ENCODE results near the gene GNPDA1. TPM values are rescaled to one million over a fixed set of nuclear protein-coding genes. Genes with fewer than 3 reads are reported as not detected.

The GNPDA1 gene
- total RNA-seq, 2 experiments from 2014 or later: 34.4 to 36.1 TPM

GRCh38 chr5:141958546-141959172 is 54.2 kb downstream of the GNPDA1 start:
- no peaks in the 10 kb centered on the region for H3K9me3 Mint-ChIP-seq
- peak overlapping the region; percentile 86 for H3K27ac Mint-ChIP-seq
- no peak for DNase-seq
- no peaks in the 10 kb centered on the region for H3K36me3 Mint-ChIP-seq (ENCODE audit: low read depth)
- peaks cover 60% of the 10 kb centered on the region for H3K4me1 Mint-ChIP-seq
- CTCF ChIA-PET: interaction anchor here (0.9 to 7.5 kb wide), 12 partner anchors 12 to 409 kb away, joined by 3 to 107 read pairs (median 19); partner anchors contain the start of gene RNF14
- POLR2A ChIA-PET: interaction anchor here (0.6 kb wide), 1 partner anchor 9 kb away, joined by 3 read pairs; no protein-coding TSS in a partner anchor
- H3K27me3 Mint-ChIP-seq: no peaks in the 10 kb centered on the region
- H3K4me3 Mint-ChIP-seq: peak overlapping the region; percentile 65

GRCh38 chr5:141958113-141958512 is 54.7 kb downstream of the GNPDA1 start, which contains the start of gene PCDH12:
Gene PCDH12 (minus strand): TSS chr5:141958202. CDS start chr5:141957851, 351 bp downstream.
- ChIA-PET POLR2A (interaction anchor here (0.6 to 1.0 kb wide), 2 partner anchors 10 to 11 kb away, joined by 3 to 4 read pairs; no protein-coding TSS in a partner anchor), CTCF (interaction anchor here (0.9 to 7.5 kb wide), 7 partner anchors 12 to 409 kb away, joined by 3 to 107 read pairs (median 11); partner anchors contain the start of gene RNF14)
- Mint-ChIP-seq H3K36me3 (ENCODE audit: low read depth) (no peaks in the 10 kb centered on the region), H3K27me3 (no peaks in the 10 kb centered on the region), H3K9me3 (no peaks in the 10 kb centered on the region), H3K4me3 (peak within 1 kb of the TSS; percentile 65), H3K4me1 (peaks cover 60% of the 10 kb centered on the region), H3K27ac (peak within 1 kb of the TSS; percentile 86)
- DNase-seq: peak; percentile 35

- H3K36me3 Mint-ChIP-seq (ENCODE audit: low read depth): no peaks in the 10 kb centered on the region
- peak overlapping the region; percentile 65 for H3K4me3 Mint-ChIP-seq
- H3K4me1 Mint-ChIP-seq: peaks cover 58% of the 10 kb centered on the region
- no peaks in the 10 kb centered on the region for H3K9me3 Mint-ChIP-seq
- H3K27ac Mint-ChIP-seq: peak overlapping the region; percentile 86
- H3K27me3 Mint-ChIP-seq: no peaks in the 10 kb centered on the region
- ChIA-PET POLR2A (interaction anchor here (1.0 kb wide), 1 partner anchor 12 kb away, joined by 4 read pairs; no protein-coding TSS in a partner anchor), CTCF (interaction anchor here (1.1 to 7.5 kb wide), 6 partner anchors 13 to 338 kb away, joined by 3 to 107 read pairs (median 50); partner anchors contain the start of gene RNF14)
- DNase-seq: no peak
Observed at GRCh38 chr5:141957367-141957996, 55.3 kb downstream of the GNPDA1 start.

- CTCF ChIA-PET: interaction anchor here (0.9 to 2.8 kb wide), 3 partner anchors 12 to 74 kb away, joined by 3 to 9 read pairs (median 5); partner anchors contain the start of gene RNF14
Observed at GRCh38 chr5:141954194-141954593, 58.6 kb downstream of the GNPDA1 start.

DNA sequence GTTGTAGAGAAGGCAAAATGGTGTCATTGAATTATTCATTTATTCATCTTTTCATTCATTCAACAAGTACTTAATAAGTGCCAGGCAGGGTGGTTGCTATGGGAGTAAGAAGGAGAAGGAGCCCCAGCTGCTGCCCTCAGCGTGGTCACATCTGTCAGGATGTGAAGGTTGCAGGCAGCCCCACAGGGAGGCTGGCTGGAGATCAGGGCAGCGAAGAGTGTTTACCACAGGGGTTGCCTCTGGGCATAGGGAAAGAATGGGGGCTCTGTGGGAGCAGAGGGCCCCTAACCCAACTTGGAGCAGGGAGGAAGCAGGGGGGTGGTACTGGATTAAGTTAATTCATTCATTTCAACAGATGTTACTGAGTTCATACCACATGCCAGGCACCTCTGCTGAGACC is 60.8 kb downstream of the GNPDA1 start:
- Mint-ChIP-seq H3K4me3 (no peak overlapping the region), H3K4me1 (peaks cover 30% of the 10 kb centered on the region), H3K27ac (peak overlapping the region; percentile 58), H3K36me3 (ENCODE audit: low read depth) (no peaks in the 10 kb centered on the region), H3K27me3 (no peaks in the 10 kb centered on the region), H3K9me3 (no peaks in the 10 kb centered on the region)
- DNase-seq: no peak
- CTCF ChIA-PET: interaction anchor here (0.6 to 3.2 kb wide), 3 partner anchors 9 to 17 kb away, joined by 3 to 21 read pairs (median 5); partner anchors contain the start of gene RNF14
- POLR2A ChIA-PET: no interaction called here

More at GRCh38 chr5:141954194-141954593, 58.6 kb downstream of the GNPDA1 start:
- no peaks in the 10 kb centered on the region for H3K9me3 Mint-ChIP-seq
- H3K4me3 Mint-ChIP-seq: no peak overlapping the region
- no peak overlapping the region for H3K27ac Mint-ChIP-seq
- no peak for DNase-seq
- POLR2A ChIA-PET: no interaction called here
- H3K4me1 Mint-ChIP-seq: peaks cover 50% of the 10 kb centered on the region
- H3K36me3 Mint-ChIP-seq (ENCODE audit: low read depth): no peaks in the 10 kb centered on the region
- H3K27me3 Mint-ChIP-seq: no peaks in the 10 kb centered on the region

- Mint-ChIP-seq H3K27me3 (no peaks in the 10 kb centered on the region), H3K4me1 (peaks cover 29% of the 10 kb centered on the region), H3K9me3 (no peaks in the 10 kb centered on the region), H3K36me3 (ENCODE audit: low read depth) (no peaks in the 10 kb centered on the region), H3K4me3 (no peak overlapping the region), H3K27ac (peak overlapping the region; percentile 58)
- ChIA-PET CTCF (interaction anchor here (0.6 to 3.2 kb wide), 5 partner anchors 10 to 259 kb away, joined by 3 to 21 read pairs (median 4); partner anchors contain the start of gene RNF14), POLR2A (no interaction called here)
- peak; percentile 22 for DNase-seq
Observed at GRCh38 chr5:141951332-141951781, 61.5 kb downstream of the GNPDA1 start.

Other genes with a start within 250 kb of the GNPDA1 start
- not detected for gene PCDH1, start 134.6 kb downstream of the GNPDA1 start, total RNA-seq
- gene DELE1, start 89.2 kb downstream of the GNPDA1 start, total RNA-seq: 10 to 100 TPM; 71.5 to 72.1 TPM
- under 1 TPM; 0.73 to 0.82 TPM for gene PCDH12, start 54.8 kb downstream of the GNPDA1 start, total RNA-seq
- gene RNF14, start 43.9 kb downstream of the GNPDA1 start, total RNA-seq: 10 to 100 TPM; 28.8 to 33.7 TPM
- 10 to 100 TPM; 65.2 to 70.2 TPM for gene NDFIP1, start 95.8 kb upstream of the GNPDA1 start, total RNA-seq

Measured in activated CD4-positive, alpha-beta T cell treated with anti-CD3 and anti-CD28 coated beads, Interleukin-2, amount 10 ng/mL, durations not matched to agents 7 days and 5 days (primary cell).